CD4-positive, alpha-beta T cell treated with Interleukin-6 for 4 hours (primary cell): Measurements from ENCODE around the gene BBX.

ENCODE experiments used
- DNase-seq: peaks from one replicate; pipeline ENCODE4 v3.0.0-alpha.2; 2020; ENCODE audit warnings: mixed read lengths

BBX gene

DNA sequence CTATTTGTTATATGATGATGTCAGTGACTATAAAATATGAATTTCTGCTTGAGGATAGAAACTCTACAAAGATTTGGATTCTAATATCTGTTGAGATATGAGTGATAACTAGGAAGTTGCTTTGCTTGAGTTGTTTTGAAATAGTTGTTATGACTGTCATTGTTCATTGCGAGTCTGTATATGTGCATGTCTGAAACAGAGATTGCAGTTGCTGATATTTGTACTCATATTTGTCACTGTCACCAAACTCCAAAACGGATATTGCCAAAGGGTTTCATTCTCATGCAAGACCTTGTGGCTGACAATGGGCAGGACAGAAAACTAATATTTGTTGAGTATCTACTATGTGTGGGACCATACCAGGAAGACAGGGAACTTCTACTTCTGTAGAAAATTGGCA, 327.9 kb downstream of the BBX start:
- DNase-seq, result no peak

DNA sequence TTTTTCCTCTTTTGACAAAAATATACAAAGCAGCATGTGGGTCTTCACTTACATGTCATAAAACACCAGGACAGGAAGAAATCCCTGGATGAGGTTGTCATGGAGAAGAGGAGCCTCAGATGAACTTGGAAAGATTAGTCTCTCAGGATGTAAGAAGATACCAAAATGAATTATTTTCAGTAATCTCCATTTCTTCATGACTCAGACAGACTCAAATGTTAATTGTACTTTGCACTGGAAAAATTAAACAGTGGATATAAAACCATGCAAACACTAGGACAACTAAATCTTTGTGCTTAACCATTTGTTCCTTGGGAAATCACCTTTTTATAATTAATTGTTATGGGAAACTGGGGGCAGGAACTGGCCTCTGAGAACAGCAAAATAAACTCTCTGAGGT, 331.1 kb downstream of the BBX start:
- no peak for DNase-seq

- DNase-seq, result no peak
These were observed 332.0 kb downstream of the BBX start for GRCh38 chr3:107854733-107855132.

DNA sequence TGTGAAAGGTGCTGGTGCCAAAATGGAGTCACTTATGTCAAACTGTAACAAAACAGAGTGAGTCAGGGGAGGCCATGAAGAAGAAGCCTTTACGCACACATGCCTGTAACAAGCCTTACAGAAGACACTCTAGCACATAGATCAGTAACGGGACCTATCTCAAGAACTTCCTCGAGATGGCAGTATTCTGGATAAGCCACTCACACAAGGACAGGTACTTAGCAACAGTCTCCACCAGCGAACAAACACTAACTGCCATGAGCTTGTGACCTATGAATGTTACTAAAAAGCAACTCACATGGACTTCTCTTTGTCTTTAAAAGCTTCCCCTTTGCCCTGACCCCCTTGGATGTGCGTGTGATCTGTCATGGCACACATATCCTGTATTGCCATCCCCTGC, 332.9 kb downstream of the BBX start:
- no peak for DNase-seq

DNA sequence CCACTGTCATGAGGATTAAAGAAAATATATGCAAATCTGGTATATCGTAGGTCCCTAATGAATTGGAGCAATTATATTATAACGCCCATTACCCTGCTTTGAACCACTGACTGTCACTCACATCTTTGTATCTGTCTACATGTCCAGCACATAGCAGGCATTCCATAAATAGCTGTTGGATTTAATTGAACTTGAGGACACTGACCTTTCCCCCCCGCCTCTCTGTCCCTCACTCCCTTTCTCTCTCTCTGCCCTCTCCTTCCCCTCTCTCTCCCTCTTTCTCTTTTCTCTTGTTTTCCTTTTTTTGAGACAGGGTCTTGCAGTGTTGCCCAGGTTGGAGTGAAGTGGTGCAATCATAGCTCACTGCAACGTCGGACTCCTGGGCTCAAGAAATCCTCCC, 335.1 kb downstream of the BBX start:
- no peak for DNase-seq

GRCh38 chr3:107858876-107859275, 336.1 kb downstream of the BBX start:
- DNase-seq, result no peak
